Uterus (tissue), 2 donors: ENCODE measurements around the gene CXCR5.

Experiments used
- CTCF ChIP-seq, 4 experiments: fragments of 200-600 bp in 2 of 4; fragments of 450-650 bp in 2 of 4; sonication (generic) in 2 of 4; IDR thresholded peaks; one replicate each; pipeline ENCODE4 v1.5.1; 2016 to 2019; ENCODE audit warnings: antibody characterized with exemption in 4 of 4, mild to moderate bottlenecking in 2 of 4, moderate library complexity in 1 of 4
- POLR2A ChIP-seq, 2 donors: fragments of 450-650 bp; IDR thresholded peaks; one replicate each; pipeline ENCODE4 v1.6.1; 2016; ENCODE audit warnings: antibody characterized with exemption in 2 of 2, mild to moderate bottlenecking in 1 of 2, moderate library complexity in 1 of 2

DNA sequence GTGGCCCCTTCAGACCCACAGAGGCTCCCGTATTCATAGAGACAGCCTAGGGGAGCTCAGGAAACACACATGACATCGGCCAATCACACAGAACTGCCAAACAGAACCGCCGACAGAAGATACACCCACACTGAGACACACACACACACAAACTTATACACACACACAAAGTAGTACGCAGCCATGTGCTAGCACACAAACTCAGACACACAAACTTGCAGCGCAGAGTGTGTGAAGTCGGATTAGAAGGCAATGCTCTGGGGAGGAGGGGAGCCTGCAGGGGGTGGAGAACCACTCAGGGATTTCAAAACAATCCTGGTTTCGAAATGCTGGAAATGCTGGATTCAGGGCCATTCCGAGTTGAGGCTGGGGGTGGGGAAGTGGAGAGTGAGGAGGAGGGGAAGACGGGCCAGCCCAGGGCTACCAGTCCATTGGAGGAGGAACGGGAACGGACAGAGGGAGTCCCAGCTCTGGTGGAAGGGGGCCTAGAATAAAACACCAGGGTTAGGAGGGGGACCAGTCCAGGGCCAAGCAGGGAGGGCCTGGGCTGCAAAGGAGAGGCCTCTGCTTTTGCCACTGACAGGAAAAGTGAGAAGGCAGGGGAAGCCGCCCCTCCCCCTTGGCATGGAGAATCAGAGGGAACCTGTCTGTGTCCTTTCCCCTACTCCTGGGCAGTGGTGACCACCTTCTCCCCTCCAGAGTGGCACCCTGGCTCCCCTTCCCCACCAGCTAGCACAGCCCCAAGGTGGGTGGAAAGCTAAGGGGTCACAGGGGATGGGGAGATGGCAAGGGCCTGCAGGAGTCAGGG, 37.6 kb downstream of the CXCR5 start:
- peak in 1 of 2 donors; percentile 10 for TF ChIP-seq POLR2A (IDR thresholded peaks at IDR 0.05)
- TF ChIP-seq CTCF (IDR thresholded peaks at IDR 0.05), result no peak
